ENCODE measurements around the gene CFAP100. TPM values are rescaled to one million over a fixed set of nuclear protein-coding genes. Genes with fewer than 3 reads are reported as not detected.

The CFAP100 gene
- total RNA-seq, 1 experiment from 2014 or later: not detected

DNA sequence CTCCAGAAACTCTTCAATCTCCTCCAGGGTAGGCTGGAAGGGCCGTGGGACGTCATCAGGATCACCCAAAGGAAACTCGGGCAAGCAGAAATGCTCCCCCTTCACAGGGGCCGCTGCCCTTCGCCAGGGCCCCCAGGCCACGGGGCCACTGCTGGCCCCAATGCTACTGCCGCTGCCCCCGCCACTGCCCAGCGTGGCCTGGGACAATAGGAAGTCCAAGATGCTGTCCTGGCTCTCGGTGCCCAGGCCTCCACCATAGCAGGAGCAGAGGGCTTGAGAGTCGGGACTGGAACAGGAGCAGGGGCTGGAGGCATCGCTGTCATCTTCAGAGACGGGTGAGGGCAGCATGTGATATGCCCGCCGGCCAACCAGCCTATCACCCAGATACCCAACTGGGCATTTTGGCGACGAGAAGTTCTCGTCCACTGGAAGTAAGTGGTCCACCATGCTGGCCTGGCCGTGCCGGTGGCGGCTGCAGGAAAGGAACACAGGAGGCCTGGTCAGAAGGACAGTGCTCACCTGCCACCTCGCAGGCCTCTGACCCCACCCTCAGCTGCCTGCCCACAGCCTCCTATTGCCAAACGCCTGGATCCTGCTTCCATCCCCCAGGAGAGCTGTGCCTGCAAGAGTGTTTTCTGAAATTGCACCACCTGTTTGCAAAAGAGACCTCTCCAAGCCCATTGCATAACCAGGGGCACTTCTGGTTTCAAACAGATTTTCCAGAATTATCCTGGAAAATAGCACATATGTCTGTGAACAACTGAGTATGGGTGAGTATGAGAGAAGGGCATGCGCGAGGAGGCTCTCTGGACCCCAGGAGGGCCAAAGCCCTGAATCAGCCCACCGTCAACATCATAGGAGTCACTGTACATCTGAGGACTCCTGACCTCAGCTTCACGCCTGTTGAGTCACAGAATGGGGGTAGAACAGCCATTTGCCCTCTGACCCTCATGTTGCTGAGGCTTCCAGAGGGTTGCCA lies 41.9 kb upstream of the CFAP100 start:
- H3K27me3 ChIP-seq (ENCODE audit: low read length): peaks cover 16% of the 10 kb centered on the region
- H3K9me2 ChIP-seq (replicated peaks; ENCODE audit: low read length): no peaks in the 10 kb centered on the region
- H3K36me3 ChIP-seq (ENCODE audit: low read depth, low read length): no peaks in the 10 kb centered on the region
- H3K4me3 ChIP-seq (ENCODE audit: low read length): no peak overlapping the region
- ChIA-PET CTCF (no interaction called here), POLR2A (ENCODE audit: unreplicated experiment) (no interaction called here)
- H3K27ac ChIP-seq (ENCODE audit: low read length): no peak overlapping the region
- no peaks in the 10 kb centered on the region for H4K20me1 ChIP-seq (ENCODE audit: low read length)
- H3K4me1 ChIP-seq (ENCODE audit: insufficient read depth, low read length): peaks cover 6% of the 10 kb centered on the region; the same call in 1 of the 2 replicates
- H3K79me2 ChIP-seq (ENCODE audit: low read length): no peaks in the 10 kb centered on the region
- TF ChIP-seq EZH2phosphoT487 (IDR thresholded peaks at IDR 0.05; ENCODE audit: borderline replicate concordance, low read length) (no peak), EZH2 (IDR thresholded peaks at IDR 0.05; ENCODE audit: low read length, unreplicated experiment) (no peak)
- TF ChIP-seq, protein P1, sequence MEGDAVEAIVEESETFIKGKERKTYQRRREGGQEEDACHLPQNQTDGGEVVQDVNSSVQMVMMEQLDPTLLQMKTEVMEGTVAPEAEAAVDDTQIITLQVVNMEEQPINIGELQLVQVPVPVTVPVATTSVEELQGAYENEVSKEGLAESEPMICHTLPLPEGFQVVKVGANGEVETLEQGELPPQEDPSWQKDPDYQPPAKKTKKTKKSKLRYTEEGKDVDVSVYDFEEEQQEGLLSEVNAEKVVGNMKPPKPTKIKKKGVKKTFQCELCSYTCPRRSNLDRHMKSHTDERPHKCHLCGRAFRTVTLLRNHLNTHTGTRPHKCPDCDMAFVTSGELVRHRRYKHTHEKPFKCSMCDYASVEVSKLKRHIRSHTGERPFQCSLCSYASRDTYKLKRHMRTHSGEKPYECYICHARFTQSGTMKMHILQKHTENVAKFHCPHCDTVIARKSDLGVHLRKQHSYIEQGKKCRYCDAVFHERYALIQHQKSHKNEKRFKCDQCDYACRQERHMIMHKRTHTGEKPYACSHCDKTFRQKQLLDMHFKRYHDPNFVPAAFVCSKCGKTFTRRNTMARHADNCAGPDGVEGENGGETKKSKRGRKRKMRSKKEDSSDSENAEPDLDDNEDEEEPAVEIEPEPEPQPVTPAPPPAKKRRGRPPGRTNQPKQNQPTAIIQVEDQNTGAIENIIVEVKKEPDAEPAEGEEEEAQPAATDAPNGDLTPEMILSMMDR (conservative IDR thresholded peaks at IDR 0.05; ENCODE audit: low read depth, low read length): no peak
- no peak for DNase-seq
- ATAC-seq: no peak
- no peak overlapping the region for H3K9ac ChIP-seq (ENCODE audit: low read length)
- intact Hi-C loops (cut with micrococcal nuclease): no loop called here
- H3F3A ChIP-seq (ENCODE audit: low read length, unreplicated experiment): no peaks in the 10 kb centered on the region
- H3K9me3 ChIP-seq (ENCODE audit: low read length): no peaks in the 10 kb centered on the region
- no peak overlapping the region for H3K4me2 ChIP-seq (ENCODE audit: low read length)
- BruUV-seq (replicated peaks): no TSS peak
- no peak overlapping the region for H2AFZ ChIP-seq (ENCODE audit: low read length)

DNA sequence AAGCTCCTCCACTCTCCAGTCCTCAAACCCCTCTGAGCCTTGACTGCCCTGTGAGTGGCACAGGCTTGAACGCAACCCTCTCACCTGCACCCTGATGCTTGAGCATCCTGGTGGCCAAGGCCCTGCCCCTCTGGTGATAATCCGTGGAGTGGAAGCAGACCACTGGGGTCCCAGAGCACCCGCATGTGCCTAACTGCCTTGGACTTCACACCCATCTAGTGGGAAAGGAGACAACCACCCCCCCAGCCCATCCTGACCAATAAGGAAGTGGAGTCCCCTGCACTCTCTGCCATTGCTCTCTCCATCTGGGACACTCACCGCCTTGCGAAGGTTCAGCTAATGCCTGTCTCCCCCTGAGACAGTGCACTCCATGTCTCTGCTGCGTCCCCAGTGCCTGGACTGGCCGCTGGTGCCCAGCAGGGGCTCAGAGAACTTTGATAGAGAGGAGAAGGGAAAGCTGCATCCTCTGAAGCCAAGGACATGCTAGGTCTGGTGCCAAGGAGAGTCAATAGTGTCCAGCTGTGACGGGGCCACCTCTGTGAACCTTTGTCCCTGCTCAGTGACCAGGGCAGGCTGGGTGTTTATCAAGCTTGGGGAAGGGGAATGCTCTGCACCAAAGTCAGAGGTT lies 40.9 kb upstream of the CFAP100 start:
- no peaks in the 10 kb centered on the region for H3K36me3 ChIP-seq (ENCODE audit: low read depth, low read length)
- no peak overlapping the region for H3K27ac ChIP-seq (ENCODE audit: low read length)
- H4K20me1 ChIP-seq (ENCODE audit: low read length): no peaks in the 10 kb centered on the region
- ATAC-seq (no peak), DNase-seq (no peak)
- no peak overlapping the region for H3K4me2 ChIP-seq (ENCODE audit: low read length)
- TF ChIP-seq EZH2 (IDR thresholded peaks at IDR 0.05; ENCODE audit: low read length, unreplicated experiment): no peak
- TF ChIP-seq, protein P1 (conservative IDR thresholded peaks at IDR 0.05; ENCODE audit: low read depth, low read length): no peak
- no peak for TF ChIP-seq EZH2phosphoT487 (IDR thresholded peaks at IDR 0.05; ENCODE audit: borderline replicate concordance, low read length)
- H3K9me2 ChIP-seq (replicated peaks; ENCODE audit: low read length): no peaks in the 10 kb centered on the region
- no peaks in the 10 kb centered on the region for H3K79me2 ChIP-seq (ENCODE audit: low read length)
- no peaks in the 10 kb centered on the region for H3K9me3 ChIP-seq (ENCODE audit: low read length)
- ChIA-PET CTCF (no interaction called here), POLR2A (ENCODE audit: unreplicated experiment) (no interaction called here)
- no TSS peak for BruUV-seq (replicated peaks)
- peaks cover 6% of the 10 kb centered on the region; the same call in 1 of the 2 replicates for H3K4me1 ChIP-seq (ENCODE audit: insufficient read depth, low read length)
- intact Hi-C loops (cut with micrococcal nuclease): no loop called here
- no peaks in the 10 kb centered on the region for H3F3A ChIP-seq (ENCODE audit: low read length, unreplicated experiment)
- no peak overlapping the region for H3K4me3 ChIP-seq (ENCODE audit: low read length)
- peaks cover 26% of the 10 kb centered on the region for H3K27me3 ChIP-seq (ENCODE audit: low read length)
- no peak overlapping the region for H2AFZ ChIP-seq (ENCODE audit: low read length)
- H3K9ac ChIP-seq (ENCODE audit: low read length): no peak overlapping the region

Measured in PC-3 (cell line).